CD4-positive, alpha-beta T cell treated with Interleukin-17A for 4 hours (primary cell): ENCODE results near the gene SERTAD2.

Experiments used
- DNase-seq: peaks from one replicate; pipeline ENCODE4 v3.0.0-alpha.2; 2020; ENCODE audit warnings: mixed read lengths

Gene SERTAD2

GRCh38 chr2:64653109-64654062 is at the start of gene SERTAD2:
TSS of gene SERTAD2 (minus strand) at chr2:64653913. CDS start at chr2:64636871, 17,042 bp downstream.
- peak; percentile 92 for DNase-seq

- DNase-seq = no peak
These were observed 46.6 kb upstream of the SERTAD2 start for GRCh38 chr2:64700133-64700809.

GRCh38 chr2:64699712-64700111 is 46.0 kb upstream of the SERTAD2 start:
- no peak for DNase-seq

- no peak for DNase-seq
These were observed 45.1 kb upstream of the SERTAD2 start for GRCh38 chr2:64698668-64699444.

GRCh38 chr2:64698177-64698643 is 44.5 kb upstream of the SERTAD2 start:
- DNase-seq = no peak

- DNase-seq = no peak
These were observed 43.8 kb upstream of the SERTAD2 start for GRCh38 chr2:64697297-64698176.

- DNase-seq = no peak
These were observed 42.9 kb upstream of the SERTAD2 start for GRCh38 chr2:64696636-64697035.

GRCh38 chr2:64695721-64696261 is 42.1 kb upstream of the SERTAD2 start:
- DNase-seq = no peak

- no peak for DNase-seq
These were observed 38.7 kb upstream of the SERTAD2 start for GRCh38 chr2:64692401-64692800.

GRCh38 chr2:64688909-64689308 is 35.2 kb upstream of the SERTAD2 start:
- DNase-seq = no peak

GRCh38 chr2:64686283-64686956 is 32.7 kb upstream of the SERTAD2 start:
- no peak for DNase-seq

GRCh38 chr2:64685430-64685829 is 31.7 kb upstream of the SERTAD2 start:
- DNase-seq = no peak

GRCh38 chr2:64683771-64684510 is 30.2 kb upstream of the SERTAD2 start:
- DNase-seq = no peak

GRCh38 chr2:64681479-64681967 is 27.8 kb upstream of the SERTAD2 start:
- DNase-seq = no peak

GRCh38 chr2:64679673-64680425 is 26.1 kb upstream of the SERTAD2 start:
- DNase-seq = peak; percentile 32

- DNase-seq = no peak
These were observed 25.3 kb upstream of the SERTAD2 start for GRCh38 chr2:64678771-64679590.

- DNase-seq = no peak
These were observed 23.8 kb upstream of the SERTAD2 start for GRCh38 chr2:64677530-64677929.

- DNase-seq = peak; percentile 63
These were observed 22.1 kb upstream of the SERTAD2 start for GRCh38 chr2:64675860-64676259.
